Esophagus squamous epithelium (tissue), 5 donors: Measurements from ENCODE around the gene PADI4. TPM values are rescaled to one million over a fixed set of nuclear protein-coding genes. Genes with fewer than 3 reads are reported as not detected.

Source experiments
- DNase-seq: peaks from one replicate; lab custom pipeline; 2025; lab: John Stamatoyannopoulos, UW
- H3K27ac ChIP-seq, 4 donors: fragments of 200-600 bp; sonication (generic); one replicate each; pipeline ENCODE4 v1.5.1; 2016 to 2019; ENCODE audit warnings: mild to moderate bottlenecking in 1 of 4
- H3K27me3 ChIP-seq, 4 donors: fragments of 200-600 bp; sonication (generic); 1 replicate in 3 of 4; 2 replicates in 1 of 4; pipeline versions ENCODE4 v1.5.1 to v1.6.0; 2017 to 2021; ENCODE audit warnings: antibody characterized with exemption in 1 of 4
- H3K36me3 ChIP-seq, 3 donors: fragments of 200-600 bp; sonication (generic); one replicate each; pipeline ENCODE4 v1.5.1; 2016 to 2019
- H3K4me1 ChIP-seq, 3 donors: fragments of 200-600 bp; sonication (generic); one replicate each; pipeline ENCODE4 v1.5.1; 2017 to 2019
- H3K4me3 ChIP-seq, 4 donors: fragments of 200-600 bp; sonication (generic); 1 replicate in 3 of 4; 2 replicates in 1 of 4; pipeline ENCODE4 v1.5.1; 2016 to 2019; ENCODE audit warnings: mild to moderate bottlenecking in 2 of 4, moderate library complexity in 1 of 4
- H3K9me3 ChIP-seq, 3 donors: fragments of 200-600 bp; sonication (generic); one replicate each; pipeline ENCODE4 v1.5.1; 2016 to 2019
- CTCF ChIP-seq, 6 experiments: fragments of 450-650 bp in 4 of 6; fragments of 200-600 bp in 2 of 6; sonication (generic) in 2 of 6; IDR thresholded peaks; one replicate each; pipeline ENCODE4 v1.5.1; 2016 to 2019; ENCODE audit warnings: antibody characterized with exemption in 6 of 6, mild to moderate bottlenecking in 4 of 6, moderate library complexity in 4 of 6
- POLR2A ChIP-seq, 4 donors: fragments of 450-650 bp; IDR thresholded peaks; one replicate each; pipeline ENCODE4 v1.6.1; 2017; ENCODE audit warnings: antibody characterized with exemption in 4 of 4, mild to moderate bottlenecking in 4 of 4, moderate library complexity in 3 of 4
- WGBS, 2 donors: methylation state at CpG; one replicate each; pipeline ENCODE4 v1.1.5; 2018; 5-methylcytosine and 5-hydroxymethylcytosine counted together
- intact Hi-C: fragments of 100-400 bp; cut with DNase I; formaldehyde crosslinking; loops from one replicate; pipeline ENCODE4 v1.15.0; 2022
- total RNA-seq, 4 donors: library from RNA; depleted of rRNA; stranded (reverse); fragments of >200 nt; gene quantifications; one replicate each; pipeline ENCODE4 v1.1.0, GENCODE V29; 2016
- donor health status: DM: yes; HTN: yes; CAD: no.

PADI4 gene
- total RNA-seq, 4 donors from 2014 or later: not detected

- DNase-seq: no peak
- Histone ChIP-seq H3K4me1 (peaks cover 0 to 18% (median 4%) of the 10 kb centered on the region in 3 donors), H3K36me3 (no peaks in the 10 kb centered on the region), H3K4me3 (no peak overlapping the region), H3K9me3 (no peaks in the 10 kb centered on the region), H3K27me3 (peaks cover 0 to 54% (median 0%) of the 10 kb centered on the region in 4 donors), H3K27ac (no peak overlapping the region)
- intact Hi-C loops: no loop called here
- TF ChIP-seq CTCF (IDR thresholded peaks at IDR 0.05): peak in 4 of 6 experiments; percentile 35 to 66 (median 46)
- no peak for TF ChIP-seq POLR2A (IDR thresholded peaks at IDR 0.05)
- 48 to 64% methylated on average over 8 to 10 of the region's 15 CpGs for WGBS, 2 donors
Measured at GRCh38 chr1:17274186-17275170, 33.5 kb upstream of the PADI4 start.

GRCh38 chr1:17276568-17276967 lies 31.4 kb upstream of the PADI4 start:
- Histone ChIP-seq H3K4me1 (peaks cover 2 to 37% (median 6%) of the 10 kb centered on the region in 3 donors), H3K27me3 (peaks cover 0 to 66% (median 0%) of the 10 kb centered on the region in 4 donors), H3K4me3 (no peak overlapping the region), H3K9me3 (no peaks in the 10 kb centered on the region), H3K27ac (no peak overlapping the region), H3K36me3 (no peaks in the 10 kb centered on the region)
- intact Hi-C loops: no loop called here
- WGBS, 2 donors: 2 to 25% methylated on average over 2 to 10 of the region's 11 CpGs
- no peak for DNase-seq
- TF ChIP-seq CTCF (IDR thresholded peaks at IDR 0.05) (no peak), POLR2A (IDR thresholded peaks at IDR 0.05) (no peak)

- Histone ChIP-seq H3K4me1 (peaks cover 4 to 44% (median 6%) of the 10 kb centered on the region in 3 donors), H3K9me3 (no peaks in the 10 kb centered on the region), H3K36me3 (no peaks in the 10 kb centered on the region), H3K27me3 (peaks cover 0 to 73% (median 0%) of the 10 kb centered on the region in 4 donors), H3K4me3 (no peak overlapping the region), H3K27ac (no peak overlapping the region)
- TF ChIP-seq POLR2A (IDR thresholded peaks at IDR 0.05) (no peak), CTCF (IDR thresholded peaks at IDR 0.05) (no peak)
- DNase-seq: no peak
- intact Hi-C loops: no loop called here
- WGBS, 2 donors: 43 to 78% methylated on average over 1 to 5 of the region's 8 CpGs
Measured at GRCh38 chr1:17277511-17278159, 30.4 kb upstream of the PADI4 start.

GRCh38 chr1:17278996-17279830 lies 28.8 kb upstream of the PADI4 start:
- no peak overlapping the region for H3K27ac ChIP-seq
- no peaks in the 10 kb centered on the region for H3K36me3 ChIP-seq
- peaks cover 2 to 37% (median 4%) of the 10 kb centered on the region in 3 donors for H3K4me1 ChIP-seq
- no peak overlapping the region for H3K4me3 ChIP-seq
- H3K27me3 ChIP-seq: peaks cover 0 to 75% (median 0%) of the 10 kb centered on the region in 4 donors
- WGBS, 2 donors: 73 to 87% methylated on average over 8 to 10 of the region's 14 CpGs
- H3K9me3 ChIP-seq: no peaks in the 10 kb centered on the region
- no peak for DNase-seq
- intact Hi-C loops: no loop called here
- no peak for TF ChIP-seq CTCF (IDR thresholded peaks at IDR 0.05)
- no peak for TF ChIP-seq POLR2A (IDR thresholded peaks at IDR 0.05)
